Activated CD8-positive, alpha-beta T cell treated with anti-CD3 and anti-CD28 coated beads for 36 hours (primary cell): Measurements from ENCODE around the gene SIRT5. TPM values are rescaled to one million over a fixed set of nuclear protein-coding genes. Genes with fewer than 3 reads are reported as not detected.

Experiments used
- ATAC-seq: fragments of 200-7000 bp; cut with Tn5 transposase; one replicate; pipeline ENCODE4 v1.10.0; 2021; ENCODE audit warnings: mild to moderate bottlenecking, moderate library complexity
- CTCF ChIA-PET: fragments of 350-600 bp; sonication (Branson Sonifier 250); formaldehyde crosslinking; loops from one replicate; lab custom pipeline; 2021; ENCODE audit warnings: antibody characterized with exemption; lab: Charles Lee
- POLR2A ChIA-PET: fragments of 350-600 bp; sonication (Branson Sonifier 250); formaldehyde crosslinking; loops from one replicate; lab custom pipeline; 2021; ENCODE audit warnings: antibody characterized with exemption; lab: Charles Lee
- DNase-seq: peaks from one replicate; pipeline ENCODE4 v3.0.0-alpha.2; 2020
- H3K27ac Mint-ChIP-seq: one replicate; pipeline ENCODE4 v1.8.0; 2021; ENCODE audit warnings: mild to moderate bottlenecking, mixed read lengths
- H3K27me3 Mint-ChIP-seq: one replicate; pipeline ENCODE4 v1.8.0; 2021; ENCODE audit warnings: mixed read lengths
- H3K36me3 Mint-ChIP-seq: one replicate; pipeline ENCODE4 v1.8.0; 2021; ENCODE audit warnings: low read depth, mixed read lengths
- H3K4me1 Mint-ChIP-seq: one replicate; pipeline ENCODE4 v1.8.0; 2021; ENCODE audit warnings: low read depth, mixed read lengths
- H3K4me3 Mint-ChIP-seq: one replicate; pipeline ENCODE4 v1.8.0; 2021; ENCODE audit warnings: mild to moderate bottlenecking, moderate library complexity, mixed read lengths
- H3K9me3 Mint-ChIP-seq: one replicate; pipeline ENCODE4 v1.8.0; 2021; ENCODE audit warnings: mixed read lengths
- CTCF ChIP-seq: fragments of 200-600 bp; IDR thresholded peaks from one replicate; pipeline ENCODE4 v1.8.0; 2022; ENCODE audit warnings: antibody characterized with exemption, mild to moderate bottlenecking
- intact Hi-C: fragments of 100-400 bp; cut with micrococcal nuclease; formaldehyde crosslinking; loops from one replicate; pipeline ENCODE4 v1.10.0; 2022
- total RNA-seq, 2 experiments: library from RNA; stranded (reverse); gene quantifications; one replicate each; pipeline ENCODE4 v1.2.3, GENCODE V29; 2021

SIRT5 gene
- total RNA-seq, 2 experiments from 2014 or later: 9.4 to 13.5 TPM

DNA sequence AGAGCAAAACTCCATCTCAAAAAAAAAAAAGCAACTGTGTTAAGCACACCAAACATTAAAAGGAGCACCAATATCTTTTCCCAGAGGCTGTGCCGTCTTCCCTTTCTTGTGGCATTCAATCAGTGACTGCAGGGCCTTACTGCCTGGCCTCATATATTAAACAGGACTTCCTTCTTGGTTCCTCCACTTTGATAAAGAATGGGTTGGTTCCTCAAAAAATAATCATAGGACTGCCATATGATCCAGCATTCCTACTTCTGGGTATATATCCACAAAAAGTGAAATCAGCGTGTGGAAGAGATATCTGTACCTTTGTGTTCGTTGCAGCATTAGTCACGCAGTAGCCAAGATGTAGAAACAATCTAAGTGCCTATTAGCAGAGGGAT, 46.7 kb upstream of the SIRT5 start:
- ATAC-seq (no peak), DNase-seq (no peak)
- Mint-ChIP-seq H3K27me3 (no peaks in the 10 kb centered on the region), H3K36me3 (no peaks in the 10 kb centered on the region), H3K4me3 (no peak overlapping the region), H3K27ac (no peak overlapping the region), H3K4me1 (peaks cover 14% of the 10 kb centered on the region), H3K9me3 (no peaks in the 10 kb centered on the region)
- ChIA-PET CTCF (no interaction called here), POLR2A (no interaction called here)
- TF ChIP-seq CTCF: no peak
- intact Hi-C loops: no loop called here

GRCh38 chr6:13528232-13528631, 46.2 kb upstream of the SIRT5 start:
- no peak overlapping the region for H3K4me3 Mint-ChIP-seq
- H3K36me3 Mint-ChIP-seq: no peaks in the 10 kb centered on the region
- no peak for TF ChIP-seq CTCF
- no peaks in the 10 kb centered on the region for H3K27me3 Mint-ChIP-seq
- ChIA-PET CTCF (interaction anchor here (0.8 kb wide), 1 partner anchor 47 kb away, joined by 3 read pairs; no protein-coding TSS in a partner anchor), POLR2A (interaction anchor here (0.6 kb wide), 1 partner anchor 178 kb away, joined by 3 read pairs; no protein-coding TSS in a partner anchor)
- no peak for DNase-seq
- no peak for ATAC-seq
- no peak overlapping the region for H3K27ac Mint-ChIP-seq
- peaks cover 14% of the 10 kb centered on the region for H3K4me1 Mint-ChIP-seq
- intact Hi-C loops: no loop called here
- no peaks in the 10 kb centered on the region for H3K9me3 Mint-ChIP-seq

DNA sequence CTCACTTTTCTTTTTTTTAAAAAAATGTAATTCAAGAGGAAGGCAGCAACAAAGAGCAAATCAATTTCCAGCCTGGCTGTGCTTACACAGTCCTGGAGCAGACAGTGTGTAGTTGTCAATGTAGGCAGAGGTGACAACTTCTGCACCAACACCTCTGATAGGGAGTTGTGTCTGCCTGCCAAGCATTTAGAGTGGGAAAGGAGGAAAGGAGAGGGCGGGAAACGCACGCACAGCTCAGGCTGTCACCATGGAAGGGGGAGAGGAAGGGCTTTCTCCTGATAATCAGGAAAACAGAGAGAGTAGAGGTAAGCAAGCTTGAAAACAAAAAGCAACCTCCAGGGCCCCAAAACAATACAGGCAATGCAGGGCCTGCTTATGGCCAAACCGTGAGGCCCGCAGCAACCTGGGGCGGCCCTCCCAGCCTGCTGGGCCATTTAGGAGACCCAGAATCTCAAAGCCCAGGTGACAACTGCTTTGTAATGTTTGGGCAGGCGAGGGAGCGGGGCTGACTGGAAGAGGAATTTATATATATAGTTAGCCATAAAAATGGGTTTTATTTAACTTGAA, 45.5 kb upstream of the SIRT5 start:
- POLR2A ChIA-PET: interaction anchor here (0.6 kb wide), 1 partner anchor 179 kb away, joined by 3 read pairs; no protein-coding TSS in a partner anchor
- Mint-ChIP-seq H3K4me1 (peaks cover 14% of the 10 kb centered on the region), H3K4me3 (no peak overlapping the region), H3K9me3 (no peaks in the 10 kb centered on the region), H3K27ac (no peak overlapping the region), H3K36me3 (no peaks in the 10 kb centered on the region), H3K27me3 (no peaks in the 10 kb centered on the region)
- intact Hi-C loops: no loop called here
- TF ChIP-seq CTCF: no peak
- CTCF ChIA-PET: interaction anchor here (0.8 kb wide), 1 partner anchor 46 kb away, joined by 3 read pairs; no protein-coding TSS in a partner anchor
- ATAC-seq (no peak), DNase-seq (no peak)

DNA sequence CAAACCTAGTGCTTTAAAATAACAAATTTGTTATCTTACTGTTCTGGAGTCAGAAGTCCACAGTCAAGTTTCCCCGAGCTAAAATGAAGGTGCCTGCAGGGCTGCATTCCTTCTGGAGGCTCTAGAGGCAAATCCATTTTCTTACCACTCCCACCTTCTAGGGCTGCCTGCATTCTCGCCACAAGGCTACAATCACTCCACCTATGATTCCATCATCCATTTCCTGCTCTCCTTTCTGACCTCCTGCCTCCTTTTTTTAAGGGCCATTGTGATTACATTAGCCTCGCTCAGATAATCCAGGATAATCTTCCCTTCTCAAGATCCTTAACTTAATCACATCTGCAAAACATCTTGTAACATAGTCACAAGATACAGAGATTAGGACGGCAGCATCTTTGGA, 42.4 kb upstream of the SIRT5 start:
- Mint-ChIP-seq H3K36me3 (no peaks in the 10 kb centered on the region), H3K9me3 (no peaks in the 10 kb centered on the region), H3K4me3 (no peak overlapping the region), H3K4me1 (peaks cover 4% of the 10 kb centered on the region), H3K27ac (no peak overlapping the region), H3K27me3 (no peaks in the 10 kb centered on the region)
- DNase-seq: no peak
- ChIA-PET POLR2A (interaction anchor here (1.4 kb wide), 1 partner anchor 16 kb away, joined by 3 read pairs; no protein-coding TSS in a partner anchor), CTCF (interaction anchor here (1.2 to 1.3 kb wide), 2 partner anchors 15 to 43 kb away, joined by 4 to 6 read pairs; no protein-coding TSS in a partner anchor)
- intact Hi-C loops: no loop called here
- TF ChIP-seq CTCF: no peak
- ATAC-seq: no peak

GRCh38 chr6:13534536-13534935, 39.9 kb upstream of the SIRT5 start:
- ATAC-seq (no peak), DNase-seq (no peak)
- Mint-ChIP-seq H3K27me3 (no peaks in the 10 kb centered on the region), H3K36me3 (no peaks in the 10 kb centered on the region), H3K9me3 (no peaks in the 10 kb centered on the region), H3K27ac (no peak overlapping the region), H3K4me1 (no peaks in the 10 kb centered on the region), H3K4me3 (no peak overlapping the region)
- ChIA-PET CTCF (interaction anchor here (0.7 kb wide), 1 partner anchor 197 kb away, joined by 3 read pairs; no protein-coding TSS in a partner anchor), POLR2A (interaction anchor here (0.9 kb wide), 1 partner anchor 98 kb away, joined by 3 read pairs; no protein-coding TSS in a partner anchor)
- no peak for TF ChIP-seq CTCF
- intact Hi-C loops: no loop called here
